GM19438 (cell line): Measurements from ENCODE around the gene TTC13.
"Not testable (repeated sequence)": the region's sequence is repeated elsewhere in the genome, so short reads cannot be mapped to it uniquely, and the experiment has no call there.

Source experiments
- ATAC-seq: cut with Tn5 transposase; IDR thresholded peaks from one replicate; pipeline ENCODE4 v1.9.1; 2021; ENCODE audit warnings: low read depth; ENCODE audit not compliant: unreplicated experiment

Gene TTC13

DNA sequence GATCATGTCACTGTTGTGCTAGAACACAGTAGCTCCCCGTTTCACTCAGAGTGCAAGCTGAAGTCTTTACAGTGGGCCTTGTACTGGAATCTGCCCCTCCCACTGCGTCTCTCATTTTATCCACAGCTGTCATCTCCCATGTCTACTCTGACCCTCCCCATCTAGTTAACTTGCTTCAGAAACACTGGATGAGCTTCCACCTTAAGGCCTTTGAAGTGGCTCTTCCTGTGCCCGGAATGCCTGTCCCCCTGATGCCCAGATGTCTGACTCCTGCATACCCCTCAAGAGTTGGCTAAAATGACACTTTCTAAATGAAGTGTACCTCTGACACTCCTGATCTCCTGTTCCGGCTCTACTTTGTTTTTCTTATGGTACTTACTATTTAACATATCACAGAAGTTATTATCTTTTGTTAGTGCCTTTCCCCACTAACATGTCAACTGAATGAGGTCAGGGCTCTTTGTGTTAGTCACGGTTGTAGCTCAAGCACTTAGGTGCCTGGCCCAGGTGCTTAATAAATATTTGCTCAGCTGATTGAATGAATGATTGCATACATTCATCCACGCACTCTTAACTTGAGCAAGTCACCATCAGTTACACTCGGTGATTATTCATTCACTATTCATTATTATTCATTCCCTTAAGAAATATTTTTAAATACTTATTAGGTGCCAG lies 13.6 kb upstream of the TTC13 start:
- ATAC-seq: no peak

DNA sequence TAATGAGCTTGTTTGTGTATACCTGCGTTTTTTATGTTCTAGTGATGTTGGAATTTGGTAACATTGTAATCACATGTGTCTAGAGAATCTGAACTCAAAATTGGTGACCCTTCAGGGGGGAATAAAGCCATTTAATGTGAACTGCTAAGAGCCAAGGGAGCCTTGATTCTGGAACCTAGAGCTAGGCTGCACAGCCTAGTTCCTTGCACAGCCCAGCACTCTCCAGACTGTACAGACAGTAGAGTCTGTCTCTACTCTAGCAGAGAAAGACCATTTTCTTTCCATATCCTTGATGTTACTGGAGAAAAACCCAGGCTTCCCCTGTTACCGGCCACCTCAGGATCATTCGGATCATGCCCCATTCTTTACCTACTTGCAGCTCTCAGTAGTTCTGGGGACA lies 8.8 kb upstream of the TTC13 start:
- ATAC-seq: no peak

DNA sequence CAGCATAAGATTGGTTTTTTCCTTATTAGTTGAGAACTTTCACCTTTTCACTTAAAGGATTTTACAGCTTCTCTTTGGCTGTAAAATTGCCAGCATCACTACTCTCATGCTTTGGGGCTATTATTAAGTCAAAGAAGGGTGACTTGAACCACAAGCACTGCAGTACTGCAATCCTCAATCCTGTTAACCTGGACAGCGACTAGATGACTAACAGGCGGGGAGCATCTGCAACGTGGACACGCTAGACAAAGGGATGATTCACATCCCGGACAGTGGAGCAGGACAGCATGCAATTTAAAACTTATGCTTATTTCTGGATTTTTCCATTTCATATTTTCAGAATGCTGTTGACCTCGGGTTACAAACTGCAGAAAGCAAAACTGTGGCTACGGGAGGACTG lies 8.3 kb upstream of the TTC13 start:
- no peak for ATAC-seq

DNA sequence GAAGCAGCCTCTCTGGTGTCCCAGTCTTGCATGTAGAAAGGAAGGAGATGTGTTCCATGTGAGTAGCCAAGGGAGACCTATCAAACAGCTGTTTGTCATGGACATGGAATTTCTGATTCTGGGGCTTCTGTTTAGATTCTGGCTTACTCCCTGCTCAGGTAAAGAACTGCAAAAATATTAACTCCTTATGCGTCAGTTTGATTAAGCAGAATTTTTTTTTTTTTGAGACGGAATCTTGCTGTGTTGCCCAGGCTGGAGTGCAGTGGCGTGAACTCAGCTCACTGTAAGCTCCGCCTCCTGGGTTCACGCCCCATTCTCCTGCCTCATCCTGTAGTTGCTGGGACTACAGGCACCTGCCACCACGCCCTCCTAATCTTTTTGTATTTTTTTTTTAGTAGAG lies 7.0 kb upstream of the TTC13 start:
- no peak for ATAC-seq

DNA sequence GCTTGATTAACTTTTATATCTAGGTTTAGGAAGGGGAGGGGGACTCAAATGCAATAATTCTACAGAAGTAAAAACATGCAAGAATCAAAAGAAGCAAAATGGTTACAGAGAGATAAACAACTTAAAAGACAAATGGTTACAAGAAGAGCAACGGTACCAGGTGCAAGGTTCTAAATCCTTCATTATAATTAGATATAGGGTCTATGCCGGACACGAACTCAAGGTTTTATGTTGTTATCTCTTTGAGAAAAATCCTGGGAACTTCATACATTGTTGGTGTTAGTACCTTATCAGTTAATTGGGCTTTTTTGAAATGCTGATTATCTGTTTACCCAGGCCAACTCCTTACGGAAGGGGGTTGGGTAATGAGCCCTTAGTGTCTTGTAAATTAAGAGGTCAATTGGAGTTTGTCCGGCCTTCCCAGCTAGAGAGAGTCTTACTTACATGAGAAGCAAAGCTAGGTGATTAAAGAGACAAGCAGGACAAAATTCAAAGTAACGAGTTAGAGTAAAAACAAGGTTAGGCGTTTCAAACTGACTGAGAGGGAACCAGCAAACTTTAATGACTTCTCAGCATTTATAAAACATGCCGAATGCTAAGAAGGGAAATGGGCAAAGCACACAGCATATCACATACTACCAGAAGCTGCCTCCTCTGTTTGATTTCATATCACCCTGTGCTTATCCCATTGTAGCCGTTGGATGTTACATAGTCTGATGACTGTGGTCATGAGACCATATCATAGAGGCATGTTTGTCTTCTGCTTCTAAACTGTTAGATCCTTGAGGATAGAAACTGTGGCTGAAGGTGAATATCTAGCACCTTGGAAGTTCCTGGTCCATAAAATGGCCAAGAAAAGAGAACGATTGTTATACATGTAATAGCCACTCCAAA lies 6.2 kb upstream of the TTC13 start:
- ATAC-seq: not testable (repeated sequence)

DNA sequence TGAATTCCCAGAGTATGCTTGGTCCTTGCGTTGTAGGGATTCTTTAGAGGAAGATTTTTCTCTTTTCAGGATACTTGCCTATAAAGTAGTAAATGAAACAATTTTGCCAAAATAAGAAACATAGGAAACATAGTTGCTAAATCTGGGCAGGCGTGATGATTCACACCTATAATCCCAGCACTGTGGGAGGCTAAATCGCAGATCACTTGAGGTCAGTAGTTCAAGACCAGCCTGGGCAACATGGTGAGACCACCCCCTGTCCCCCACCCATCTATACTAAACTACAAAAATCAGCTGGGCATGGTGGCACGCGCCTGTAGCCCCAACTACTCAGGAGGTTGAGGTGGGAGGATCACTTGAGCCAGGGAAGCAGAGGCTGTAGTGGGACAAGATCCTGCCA lies 5.2 kb upstream of the TTC13 start:
- no peak for ATAC-seq

DNA sequence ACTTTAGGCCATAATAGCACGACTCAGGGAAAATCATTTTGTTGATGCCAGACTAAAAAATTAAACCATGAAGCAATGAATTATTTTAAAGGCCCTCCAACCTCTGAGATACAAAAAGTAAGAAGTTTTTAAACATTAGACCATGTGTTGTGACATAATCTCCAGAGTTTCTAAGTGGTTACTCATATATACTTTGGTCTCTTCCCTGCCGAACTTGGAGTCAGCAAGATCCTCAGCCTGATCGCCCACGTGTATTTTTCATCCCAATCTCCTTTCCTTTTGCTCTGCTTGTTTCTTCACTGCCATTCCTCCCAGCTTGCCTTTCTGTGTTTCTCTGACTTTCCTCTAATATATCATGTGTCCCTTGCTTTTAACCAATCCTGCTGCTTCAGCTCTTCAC lies 4.0 kb upstream of the TTC13 start:
- no peak for ATAC-seq

DNA sequence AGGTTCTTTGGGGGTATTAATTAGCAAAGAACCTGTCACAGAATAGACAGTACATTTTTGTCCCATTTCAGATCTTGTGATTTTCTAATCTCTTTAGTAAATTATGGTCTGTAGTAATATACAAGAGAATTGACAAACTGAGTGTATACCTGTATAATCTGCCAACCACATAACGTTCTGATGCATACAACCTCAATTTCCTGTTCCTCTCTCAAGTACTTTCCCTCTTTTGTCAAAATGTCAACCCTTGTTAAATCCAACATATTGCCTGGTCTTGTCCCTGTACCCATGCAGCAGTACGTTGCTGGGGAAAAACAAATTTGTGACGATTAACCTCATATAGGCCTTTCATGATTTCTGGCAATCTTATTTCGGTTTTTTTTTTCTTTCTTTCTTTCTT lies 1.3 kb upstream of the TTC13 start:
- ATAC-seq: no peak

DNA sequence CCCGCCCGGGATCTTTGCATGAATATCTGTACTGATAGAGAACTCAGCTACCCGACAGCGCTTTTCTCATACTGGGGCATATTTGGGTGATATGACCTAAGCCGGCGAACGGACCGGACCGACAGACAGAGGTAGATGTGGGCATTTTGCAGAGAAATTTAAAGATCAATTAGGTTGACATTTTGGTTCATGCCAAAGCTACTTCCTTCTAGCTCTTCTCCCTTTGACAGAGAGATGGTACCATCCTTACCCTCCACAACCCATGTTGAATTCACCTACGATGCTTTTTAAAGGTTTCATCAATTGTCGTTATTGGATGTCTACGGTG lies 692 bp upstream of the TTC13 start:
- no peak for ATAC-seq

DNA sequence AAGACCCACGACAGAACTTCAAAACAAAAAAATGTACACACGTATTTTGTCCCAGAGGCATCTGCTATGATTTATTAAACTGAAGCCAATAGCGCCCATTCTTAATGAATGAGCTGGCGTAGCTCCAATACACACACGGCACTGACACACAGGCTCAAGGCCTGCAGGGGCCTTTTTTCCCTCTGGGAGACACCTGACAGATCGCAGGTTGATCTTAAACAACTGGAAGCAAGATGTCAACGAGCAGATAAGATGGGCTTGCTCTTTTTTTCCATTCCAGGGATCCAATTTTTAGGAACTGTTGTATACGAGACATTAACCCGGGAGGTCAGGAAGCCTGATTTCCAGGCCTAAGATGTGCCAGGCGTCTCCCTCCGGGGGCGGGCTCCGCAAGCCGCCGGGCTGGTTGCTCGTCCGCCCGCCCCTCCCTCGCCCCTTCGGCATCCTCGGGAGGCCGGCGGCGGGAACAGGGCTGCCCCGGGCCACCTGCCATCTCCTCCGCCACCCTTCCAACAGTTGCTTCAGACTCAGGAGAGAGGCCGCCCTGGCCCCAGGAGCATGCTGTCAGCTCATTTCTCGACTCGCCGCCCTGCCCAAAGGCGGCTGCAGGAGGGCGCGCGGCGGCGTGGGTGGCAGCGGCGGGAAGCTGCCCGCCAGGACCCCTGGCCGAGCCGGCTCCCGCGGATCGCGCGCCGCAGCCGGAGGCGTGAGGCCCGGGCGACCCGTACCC lies 735 bp downstream of the TTC13 start:
- peak; percentile 12 for ATAC-seq

DNA sequence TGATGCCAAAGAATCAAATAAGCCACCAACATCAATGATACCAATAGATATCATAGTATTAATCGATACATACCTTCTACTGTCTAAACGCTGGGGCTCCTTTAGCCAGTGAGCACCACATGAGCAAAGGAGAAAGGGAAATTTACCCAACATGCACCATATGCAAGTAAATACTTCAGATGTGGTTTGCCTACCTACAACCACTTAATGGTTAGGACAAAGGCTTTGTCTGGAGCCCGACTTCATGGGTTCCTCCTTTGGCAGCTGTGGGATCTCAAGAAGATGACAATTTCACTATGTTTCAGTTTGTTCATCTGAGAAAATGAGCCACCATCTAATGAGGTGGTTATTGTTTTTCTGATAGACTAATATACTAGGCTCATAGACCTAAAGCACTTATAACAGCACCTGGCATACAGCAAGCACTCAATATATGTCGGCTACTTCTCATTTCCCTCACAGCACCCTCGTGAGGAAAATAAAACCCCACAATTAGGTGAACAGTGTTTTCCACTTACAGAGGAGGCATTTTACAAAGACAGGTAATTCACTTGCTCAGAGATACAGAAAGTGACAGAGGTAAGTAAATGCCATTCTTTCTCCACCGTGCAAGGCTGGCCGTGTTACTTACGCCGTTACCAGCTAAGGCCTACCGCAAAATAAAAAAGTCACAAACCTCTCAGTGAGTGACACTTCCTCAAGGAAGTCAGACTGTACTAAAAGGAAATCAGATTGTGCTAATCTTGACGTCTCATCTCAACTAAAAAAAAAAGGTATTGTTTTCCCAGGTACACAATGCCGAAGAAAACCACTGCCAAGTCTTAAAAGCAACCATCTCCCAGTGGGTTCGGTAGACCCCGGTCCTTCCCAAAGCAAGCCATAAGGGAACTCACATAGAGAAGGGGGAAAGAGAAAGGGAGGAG lies 1.6 kb downstream of the TTC13 start:
- ATAC-seq: no peak

DNA sequence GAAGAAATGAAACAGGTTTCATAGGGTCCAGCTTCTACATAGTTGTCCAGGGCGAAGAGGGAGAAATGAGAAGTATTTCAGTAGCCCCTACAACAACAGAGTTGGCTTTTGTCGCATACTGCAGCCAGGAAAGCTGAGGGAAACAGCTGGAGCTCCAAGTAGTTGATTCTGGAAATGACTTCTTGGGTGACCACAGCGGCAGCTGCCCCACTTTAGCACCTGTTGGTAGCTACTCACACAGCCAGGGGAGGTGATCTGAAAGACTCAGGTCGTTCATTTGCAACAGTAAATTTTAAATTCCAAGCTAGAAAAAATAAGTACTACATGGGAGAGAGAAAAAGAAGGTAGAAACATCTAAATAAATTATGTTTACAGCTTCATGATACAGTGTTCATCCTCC lies 2.3 kb downstream of the TTC13 start:
- ATAC-seq: no peak

DNA sequence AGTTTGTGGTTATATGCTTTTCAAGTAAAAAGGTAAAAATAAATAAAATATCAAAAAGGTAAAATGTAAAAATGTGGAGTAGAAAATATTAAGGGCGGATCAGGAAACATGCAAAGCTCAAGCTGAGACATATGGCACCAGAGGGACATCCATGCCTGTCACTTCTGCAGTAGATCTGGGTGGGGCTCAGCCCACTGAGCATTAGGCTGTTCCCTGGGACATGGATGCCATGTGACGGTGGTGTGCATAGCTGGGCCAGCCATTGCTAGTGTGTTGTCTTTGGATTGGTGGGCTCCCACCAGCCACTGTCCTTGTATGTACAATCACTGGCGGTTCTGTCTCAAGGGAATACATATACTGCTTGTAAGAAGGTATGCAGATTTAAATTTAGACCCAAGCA lies 3.0 kb downstream of the TTC13 start:
- no peak for ATAC-seq

DNA sequence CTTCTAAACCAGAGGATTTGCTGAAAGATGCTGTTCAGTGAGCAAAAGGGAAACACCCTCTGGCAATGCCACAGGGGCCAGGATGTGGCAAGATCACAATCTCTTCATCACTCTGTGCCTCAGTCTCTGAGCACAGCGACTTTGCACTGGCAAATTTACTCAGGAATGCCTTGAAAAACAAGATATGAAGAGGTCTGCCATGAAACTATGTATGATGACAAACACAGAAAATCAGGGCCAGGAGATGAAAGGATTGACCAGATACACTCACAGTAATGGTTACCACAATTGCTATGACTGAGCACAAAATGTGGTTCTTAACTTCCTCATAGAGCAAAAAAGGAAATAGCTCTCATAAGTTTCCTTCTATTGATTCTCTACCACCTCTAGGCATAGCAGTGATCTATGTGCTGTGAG lies 5.8 kb downstream of the TTC13 start:
- ATAC-seq: peak; percentile 76

DNA sequence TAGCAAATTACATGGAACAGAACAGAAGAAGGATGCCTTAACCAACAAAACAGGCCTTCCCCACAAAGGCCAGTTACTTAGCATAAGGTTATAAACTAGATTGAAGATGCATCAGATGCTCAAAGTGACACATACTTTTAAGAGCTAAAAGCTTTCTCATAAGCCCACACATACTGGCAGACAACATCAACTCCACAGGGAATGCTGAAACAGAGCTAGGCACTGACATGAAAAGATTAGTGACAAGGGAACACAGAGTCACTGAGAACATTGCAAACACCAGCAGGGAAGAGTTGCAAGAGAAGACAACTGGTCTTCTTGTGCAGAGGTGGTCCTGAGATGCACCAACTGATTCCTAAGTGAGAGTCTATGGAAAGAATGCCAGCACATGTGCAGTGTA lies 6.9 kb downstream of the TTC13 start:
- ATAC-seq: no peak

DNA sequence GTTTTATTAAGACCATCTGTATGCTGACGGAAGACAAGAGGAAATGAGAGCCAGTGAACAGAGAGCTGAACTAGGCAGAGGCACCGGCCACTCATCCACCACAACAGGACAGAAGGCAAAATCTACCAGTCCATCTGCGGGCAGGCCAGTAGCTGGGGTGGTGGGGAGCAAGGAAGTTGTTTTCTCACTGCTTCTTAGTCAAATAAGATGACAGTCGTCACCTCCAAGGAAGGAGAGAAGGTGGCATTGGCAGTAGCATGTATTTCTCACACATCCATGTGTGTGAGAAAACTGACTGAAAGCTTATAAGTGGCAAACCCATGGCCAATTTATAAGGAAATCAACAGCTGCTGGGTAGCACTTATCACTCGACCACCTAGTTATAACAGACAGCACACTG lies 8.2 kb downstream of the TTC13 start:
- ATAC-seq: no peak

DNA sequence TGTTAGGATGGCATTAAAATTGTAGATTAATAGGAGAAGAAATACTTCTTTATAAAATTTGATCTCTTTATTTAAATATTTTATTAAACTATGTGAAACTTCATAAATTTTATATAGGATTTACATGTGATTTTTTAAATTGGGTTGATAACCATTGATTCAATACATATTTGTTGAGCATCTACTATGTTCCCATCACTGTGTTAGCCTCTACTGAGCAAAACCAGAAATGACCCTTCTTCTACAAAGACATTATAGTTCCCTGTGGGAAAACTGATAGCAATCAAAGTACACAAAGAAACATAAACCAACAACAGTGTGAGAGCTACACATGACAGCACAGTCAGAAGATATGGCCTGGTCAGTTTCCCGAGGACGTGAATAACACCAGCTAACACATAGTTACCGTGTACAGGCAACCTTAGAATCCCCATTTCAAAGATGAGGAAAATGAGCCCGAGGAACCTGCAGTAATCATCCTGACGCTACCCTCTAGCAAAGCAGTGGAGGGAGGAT lies 12.2 kb downstream of the TTC13 start:
- no peak for ATAC-seq

DNA sequence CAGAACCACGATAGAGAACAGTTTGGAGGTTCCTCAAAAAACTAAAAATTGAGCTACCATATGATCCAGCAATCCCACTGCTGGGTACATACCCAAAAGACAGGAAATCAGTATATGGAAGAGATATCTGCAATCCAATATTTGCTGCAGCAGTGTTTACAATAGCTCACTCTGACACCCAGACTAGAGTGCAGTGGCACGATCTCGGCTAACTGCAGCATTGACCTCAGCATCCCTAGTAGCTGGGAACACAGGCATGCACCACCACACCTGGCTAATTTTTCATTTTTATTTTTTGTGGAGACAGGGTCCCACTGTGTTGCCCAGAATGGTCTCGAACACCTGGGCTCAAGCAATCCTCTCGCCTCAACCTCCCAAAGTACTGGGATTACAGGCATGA lies 13.1 kb downstream of the TTC13 start:
- no peak for ATAC-seq

DNA sequence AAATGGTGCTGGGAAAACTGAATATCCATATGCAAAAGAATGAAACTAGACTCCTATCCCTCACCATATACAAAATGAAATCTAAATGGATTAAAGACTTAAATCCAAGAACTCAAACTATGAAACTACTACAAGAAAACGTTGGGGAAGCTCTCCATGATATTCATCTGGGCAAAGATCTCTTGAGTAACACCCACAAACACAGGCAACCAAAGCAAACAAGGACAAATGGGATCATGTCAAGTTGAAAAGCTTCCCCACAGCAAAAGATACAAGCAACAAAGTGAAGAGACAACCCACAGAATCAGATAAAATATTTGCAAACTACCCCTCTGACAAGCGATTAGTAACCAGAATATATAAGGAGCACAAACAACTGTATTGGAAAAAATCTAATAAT lies 13.8 kb downstream of the TTC13 start:
- ATAC-seq: no peak

DNA sequence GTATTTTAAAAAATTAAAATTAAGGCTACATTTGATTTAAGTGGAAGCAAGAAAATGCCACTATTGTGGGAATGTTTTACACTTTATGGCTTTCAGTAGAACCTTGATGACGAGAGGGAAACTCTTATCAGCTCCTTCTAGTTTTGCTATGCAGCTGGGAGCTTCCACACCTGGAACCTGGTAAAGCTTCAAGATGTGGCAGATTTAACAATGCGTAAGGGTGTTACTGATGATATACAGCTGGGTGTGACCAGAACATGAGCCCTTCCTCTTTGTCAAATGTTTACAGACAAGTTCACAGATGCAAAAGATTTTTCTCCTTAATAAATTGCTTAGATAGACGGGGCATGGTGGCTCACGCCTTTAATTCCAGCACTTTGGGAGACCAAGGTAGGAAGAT lies 20.3 kb downstream of the TTC13 start:
- ATAC-seq: no peak
